SJSA1 (cell line): ENCODE results near the gene DNAAF5. TPM values are rescaled to one million over a fixed set of nuclear protein-coding genes. Genes with fewer than 3 reads are reported as not detected.

Experiments
- DNase-seq, 2 experiments: peaks; one replicate each; pipeline ENCODE4 v3.0.0-alpha.2; 2015 to 2020; ENCODE audit warnings: low spot score in 2 of 2, low read depth in 1 of 2
- H3K27ac ChIP-seq: fragments of 250-450 bp; sonication (Bioruptor Pico); 2 replicates; pipeline ENCODE4 v1.5.1; 2020; ENCODE audit warnings: mild to moderate bottlenecking, moderate library complexity
- H3K27me3 ChIP-seq: fragments of 250-450 bp; sonication (Bioruptor Pico); replicated peaks from 2 replicates; pipeline ENCODE4 v1.5.1; 2020; ENCODE audit warnings: mild to moderate bottlenecking, moderate library complexity
- H3K36me3 ChIP-seq: fragments of 250-450 bp; sonication (Bioruptor Pico); 2 replicates; pipeline ENCODE4 v1.5.1; 2020; ENCODE audit warnings: mild to moderate bottlenecking
- H3K4me1 ChIP-seq: fragments of 250-450 bp; sonication (Bioruptor Pico); replicated peaks from 2 replicates; pipeline ENCODE4 v1.6.1; 2021; ENCODE audit warnings: mild to moderate bottlenecking
- H3K4me3 ChIP-seq: fragments of 250-450 bp; sonication (Bioruptor Pico); 2 replicates; pipeline ENCODE4 v1.5.1; 2020; ENCODE audit warnings: mild to moderate bottlenecking
- H3K9me3 ChIP-seq: fragments of 250-450 bp; sonication (Bioruptor Pico); replicated peaks from 2 replicates; pipeline ENCODE4 v1.5.1; 2020; ENCODE audit warnings: mild to moderate bottlenecking
- total RNA-seq: library from RNA; depleted of rRNA; stranded (reverse); fragments of >200 nt; shearing (Covaris generic); gene quantifications from 2 replicates; pipeline ENCODE4 v1.2.3, GENCODE V29; 2014

The DNAAF5 gene
- total RNA-seq, 1 experiment from 2014 or later = 26.5 TPM

DNA sequence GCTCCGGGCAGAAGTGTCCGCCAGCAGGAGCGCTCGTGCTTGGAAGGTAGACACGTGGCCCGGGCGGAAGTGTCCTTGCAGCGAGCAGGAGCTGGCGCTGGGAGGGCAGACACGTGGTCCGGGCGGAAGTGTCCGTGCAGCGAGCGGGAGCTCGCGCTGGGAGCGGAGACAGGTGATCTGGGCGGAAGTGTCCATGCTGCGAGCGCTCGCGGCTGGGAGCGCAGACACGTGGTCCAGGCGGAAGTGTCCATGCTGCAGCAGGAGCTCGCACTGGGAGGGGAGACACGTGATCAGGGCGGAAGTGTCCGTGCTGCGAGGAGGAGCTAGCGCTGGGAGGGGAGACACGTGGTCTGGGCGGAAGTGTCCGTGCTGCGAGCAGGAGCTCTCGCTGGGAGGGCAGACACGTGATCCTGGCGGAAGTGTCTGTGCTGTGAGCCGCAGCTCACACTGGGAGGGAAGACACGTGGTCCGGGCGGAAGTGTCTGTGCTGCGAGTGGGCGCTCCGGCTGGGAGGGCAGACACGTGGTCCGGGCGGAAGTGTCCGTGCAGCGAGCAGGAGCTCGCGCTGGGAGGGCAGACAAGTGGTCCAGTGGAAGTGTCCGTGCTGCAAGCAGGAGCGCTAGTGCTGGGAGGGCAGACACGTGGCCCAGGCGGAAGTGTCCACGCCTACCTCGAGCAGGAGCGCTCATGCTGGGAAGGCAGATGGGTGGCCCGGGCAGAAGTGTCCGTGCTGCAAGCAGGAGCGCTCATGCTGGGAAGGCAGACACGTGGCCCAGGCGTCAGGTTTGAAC is 41.6 kb downstream of the DNAAF5 start:
- Histone ChIP-seq H3K27me3 (no peaks in the 10 kb centered on the region), H3K9me3 (no peaks in the 10 kb centered on the region), H3K4me3 (no peak overlapping the region), H3K36me3 (peaks cover 27% of the 10 kb centered on the region), H3K27ac (no peak overlapping the region), H3K4me1 (no peaks in the 10 kb centered on the region)
- no peak for DNase-seq

DNA sequence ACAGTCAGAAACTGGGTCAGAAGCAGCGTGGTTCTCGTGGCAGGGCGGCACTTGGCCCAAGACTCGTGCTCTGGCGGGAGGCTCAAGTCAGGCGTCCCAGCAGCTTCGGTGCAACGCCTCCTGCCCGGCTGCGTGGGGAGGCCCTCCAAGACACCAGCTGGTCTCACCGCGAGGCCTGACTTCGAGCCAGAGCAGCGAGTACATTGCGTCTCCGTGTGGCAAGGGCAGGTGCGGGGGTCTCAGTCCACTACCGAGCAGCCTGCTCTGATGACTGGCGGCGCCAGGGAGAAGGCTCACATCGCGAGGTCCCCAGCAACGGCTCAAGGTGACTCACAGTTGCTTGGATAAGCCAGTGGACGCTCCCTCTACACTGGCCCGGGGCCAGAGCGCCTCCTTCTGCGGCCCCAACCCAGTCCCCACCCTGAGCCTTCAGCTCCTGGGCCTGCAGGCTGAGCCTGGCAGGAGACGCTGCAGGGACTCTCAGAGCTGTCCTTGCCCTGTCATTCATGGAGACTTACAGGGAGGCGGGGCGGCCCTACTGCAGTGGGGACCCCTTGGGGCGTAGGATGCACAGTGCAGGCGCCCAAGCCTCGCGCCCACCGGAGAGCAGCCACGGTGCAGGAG is 42.5 kb downstream of the DNAAF5 start:
- Histone ChIP-seq H3K4me1 (no peaks in the 10 kb centered on the region), H3K9me3 (no peaks in the 10 kb centered on the region), H3K27ac (no peak overlapping the region), H3K27me3 (no peaks in the 10 kb centered on the region), H3K36me3 (peaks cover 27% of the 10 kb centered on the region), H3K4me3 (no peak overlapping the region)
- DNase-seq = no peak

DNA sequence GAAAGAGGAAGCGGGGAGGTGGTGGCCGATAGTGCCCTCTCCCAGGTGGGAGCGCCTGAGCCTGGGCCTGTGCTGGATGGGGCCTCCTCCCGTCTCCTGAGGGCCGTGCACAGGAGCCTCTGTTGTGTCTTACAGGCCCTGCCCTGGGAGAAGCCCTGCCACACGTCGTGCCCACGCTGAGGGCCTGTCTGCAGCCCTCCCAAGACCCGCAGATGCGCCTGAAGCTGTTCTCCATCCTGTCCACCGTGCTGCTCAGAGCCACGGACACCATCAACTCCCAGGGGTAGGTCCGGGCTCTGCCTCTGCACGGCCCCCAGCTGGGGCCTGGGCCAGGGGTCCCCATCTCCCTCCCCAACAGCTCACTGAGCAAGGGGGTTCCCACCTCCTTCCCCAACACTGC is 43.8 kb downstream of the DNAAF5 start:
- no peaks in the 10 kb centered on the region for H3K27me3 ChIP-seq
- H3K27ac ChIP-seq = no peak overlapping the region
- peaks cover 25% of the 10 kb centered on the region for H3K36me3 ChIP-seq
- H3K4me3 ChIP-seq = no peak overlapping the region
- no peaks in the 10 kb centered on the region for H3K9me3 ChIP-seq
- no peak for DNase-seq
- H3K4me1 ChIP-seq = no peaks in the 10 kb centered on the region

DNA sequence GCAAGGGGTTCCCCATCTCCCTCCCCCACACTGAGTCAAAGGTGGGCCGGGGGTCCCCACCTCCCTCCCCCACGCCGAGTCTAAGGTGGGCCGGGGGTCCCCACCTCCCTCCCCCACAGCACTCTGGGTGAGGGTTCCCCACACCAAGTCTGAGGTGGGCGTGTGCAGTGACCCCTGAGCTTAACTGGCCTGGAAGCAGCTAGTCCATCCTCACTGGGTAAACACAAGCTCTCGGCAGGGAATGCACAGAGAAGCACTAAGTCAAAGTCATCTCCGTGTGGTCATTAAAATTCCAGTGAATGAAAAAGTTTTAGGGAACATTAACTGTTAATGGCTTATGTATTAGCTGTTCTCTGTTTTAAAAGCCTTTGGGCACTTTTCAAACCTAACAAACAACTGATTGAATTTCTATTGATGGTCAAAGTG is 44.3 kb downstream of the DNAAF5 start:
- no peak for DNase-seq
- Histone ChIP-seq H3K36me3 (peaks cover 25% of the 10 kb centered on the region), H3K4me3 (no peak overlapping the region), H3K9me3 (no peaks in the 10 kb centered on the region), H3K27me3 (no peaks in the 10 kb centered on the region), H3K27ac (no peak overlapping the region), H3K4me1 (no peaks in the 10 kb centered on the region)

DNA sequence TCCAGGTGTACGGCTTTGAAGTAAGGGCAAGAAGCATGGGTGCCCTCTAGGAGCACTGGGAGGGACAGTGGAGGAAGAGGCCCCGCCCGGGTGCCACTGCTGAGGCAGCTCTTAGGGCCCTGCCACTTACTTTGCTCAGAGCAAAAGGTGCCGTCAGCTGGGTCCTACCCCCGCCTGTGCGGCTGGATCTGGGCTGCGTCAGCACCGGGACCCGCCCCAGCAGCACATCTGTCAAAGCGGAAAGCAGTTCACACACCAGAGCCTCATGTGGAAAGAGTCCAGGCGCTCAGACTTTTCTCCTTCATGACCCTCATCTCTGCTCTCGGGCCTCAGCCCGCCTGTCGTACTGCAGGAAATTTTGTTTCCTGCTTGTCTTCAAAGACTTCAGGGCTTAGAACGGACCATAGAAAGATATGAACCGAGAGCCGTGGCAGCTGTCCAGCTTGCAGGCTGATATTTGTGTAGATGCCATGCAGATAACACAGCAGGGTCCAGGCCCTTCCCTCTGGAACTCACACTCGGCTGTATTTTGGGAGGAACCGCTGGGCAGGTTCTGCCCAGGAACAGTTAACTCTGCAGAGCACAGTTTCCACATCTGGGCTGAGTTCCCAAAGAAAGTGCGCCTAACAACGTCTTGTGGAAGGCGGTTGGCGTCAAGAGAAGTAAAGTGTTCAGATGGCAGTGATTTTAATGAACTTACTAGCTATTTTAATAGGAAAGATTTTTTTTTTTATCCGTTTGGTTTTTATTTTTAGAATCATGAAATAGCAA is 44.9 kb downstream of the DNAAF5 start:
- Histone ChIP-seq H3K27ac (no peak overlapping the region), H3K4me1 (no peaks in the 10 kb centered on the region), H3K36me3 (peaks cover 25% of the 10 kb centered on the region), H3K9me3 (no peaks in the 10 kb centered on the region), H3K4me3 (no peak overlapping the region), H3K27me3 (no peaks in the 10 kb centered on the region)
- no peak for DNase-seq

DNA sequence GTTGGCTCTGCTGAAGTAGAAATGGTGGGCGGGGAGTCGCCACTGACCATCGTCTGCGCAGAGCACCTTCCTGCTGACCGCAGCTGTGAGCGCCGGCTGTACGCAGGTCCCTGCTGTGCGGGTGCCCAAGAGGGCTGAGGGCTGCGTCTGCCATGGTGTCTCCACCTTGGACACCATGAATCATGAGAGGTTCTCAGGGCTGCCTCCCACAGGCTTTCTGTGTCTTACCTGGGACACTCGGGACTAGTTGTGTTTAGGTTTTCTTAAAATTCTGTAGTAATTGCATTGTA is 45.5 kb downstream of the DNAAF5 start:
- H3K4me3 ChIP-seq = no peak overlapping the region
- DNase-seq = no peak
- peaks cover 25% of the 10 kb centered on the region for H3K36me3 ChIP-seq
- no peaks in the 10 kb centered on the region for H3K9me3 ChIP-seq
- H3K27ac ChIP-seq = no peak overlapping the region
- no peaks in the 10 kb centered on the region for H3K4me1 ChIP-seq
- no peaks in the 10 kb centered on the region for H3K27me3 ChIP-seq

DNA sequence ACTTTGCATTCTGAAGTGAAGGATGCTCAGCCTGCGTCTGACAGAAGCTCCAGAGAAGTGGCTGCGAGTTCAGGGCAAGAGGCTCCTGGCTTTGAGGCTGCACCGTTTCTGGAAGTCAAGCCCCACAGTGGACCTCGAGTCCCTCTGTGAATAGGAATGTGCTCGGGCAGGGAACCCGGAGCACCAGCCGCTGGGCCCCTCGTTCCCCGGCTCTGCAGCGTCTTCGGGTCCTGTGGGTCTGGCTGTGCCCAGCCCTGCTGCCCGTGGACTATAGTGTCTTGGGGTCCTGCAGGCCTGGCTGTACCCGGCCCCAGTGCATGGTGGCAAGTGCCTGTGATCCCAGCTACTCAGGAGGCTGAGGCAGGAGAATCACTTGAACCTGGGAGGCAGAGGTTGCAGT is 45.9 kb downstream of the DNAAF5 start:
- DNase-seq = no peak
- H3K9me3 ChIP-seq = no peaks in the 10 kb centered on the region
- no peaks in the 10 kb centered on the region for H3K4me1 ChIP-seq
- peaks cover 25% of the 10 kb centered on the region for H3K36me3 ChIP-seq
- no peak overlapping the region for H3K4me3 ChIP-seq
- H3K27ac ChIP-seq = no peak overlapping the region
- no peaks in the 10 kb centered on the region for H3K27me3 ChIP-seq

DNA sequence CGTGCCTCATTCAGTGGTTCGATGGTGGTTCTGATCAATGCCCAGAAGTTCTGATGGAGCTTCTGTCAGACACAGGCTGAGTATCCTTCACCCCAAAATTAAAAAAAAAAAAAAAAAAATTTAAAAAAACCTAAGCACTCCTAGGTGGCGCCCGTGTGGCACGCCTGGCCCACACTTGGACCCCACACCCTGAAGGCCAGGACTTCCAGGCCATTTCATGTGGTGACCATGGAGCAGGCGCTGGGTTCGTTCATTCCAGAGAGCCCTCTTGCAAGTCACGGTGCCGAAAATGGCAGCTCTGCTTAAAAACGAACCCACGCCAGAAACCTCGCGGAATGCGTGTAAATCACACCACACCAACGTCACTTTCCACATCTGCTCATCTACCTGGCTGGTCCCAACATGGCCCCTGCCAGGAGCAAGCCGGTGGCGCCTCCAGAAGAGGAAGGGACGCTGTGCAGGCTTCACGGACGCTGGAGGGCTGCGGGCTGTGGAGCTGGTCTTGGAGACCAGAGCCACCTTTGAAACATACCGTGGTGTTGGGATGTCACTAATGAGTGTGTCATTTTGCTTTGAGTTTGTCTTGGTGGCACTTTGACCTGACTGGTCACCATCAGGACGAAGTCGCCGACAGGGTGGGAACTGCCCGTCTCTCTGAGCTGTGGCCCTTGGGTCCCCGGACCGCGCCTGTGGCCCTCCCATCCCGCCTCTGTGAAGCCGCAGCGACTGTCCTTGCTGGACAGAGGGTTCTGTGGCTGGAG is 46.5 kb downstream of the DNAAF5 start:
- no peak overlapping the region for H3K27ac ChIP-seq
- DNase-seq = no peak

DNA sequence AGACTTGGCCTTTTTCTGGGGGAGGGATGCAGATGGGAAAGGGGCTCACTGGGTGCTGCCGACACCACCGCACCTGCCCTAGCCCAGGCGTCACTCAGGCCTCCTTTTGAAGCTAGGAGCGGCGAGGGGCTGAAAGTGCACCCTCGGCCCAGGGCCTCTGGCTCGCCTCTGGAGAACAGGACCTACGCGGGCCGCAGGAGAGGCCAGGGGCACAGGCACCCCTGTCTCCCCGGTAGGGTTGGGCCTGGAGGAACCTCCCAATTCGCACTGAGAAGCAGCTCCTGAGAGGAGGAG is 47.1 kb downstream of the DNAAF5 start:
- H3K27me3 ChIP-seq = no peaks in the 10 kb centered on the region
- H3K27ac ChIP-seq = no peak overlapping the region
- no peaks in the 10 kb centered on the region for H3K9me3 ChIP-seq
- no peak overlapping the region for H3K4me3 ChIP-seq
- no peaks in the 10 kb centered on the region for H3K4me1 ChIP-seq
- H3K36me3 ChIP-seq = peaks cover 25% of the 10 kb centered on the region
- no peak for DNase-seq

More for the DNA sequence above, 46.5 kb downstream of the DNAAF5 start:
- no peak overlapping the region for H3K4me3 ChIP-seq
- no peaks in the 10 kb centered on the region for H3K4me1 ChIP-seq
- no peaks in the 10 kb centered on the region for H3K27me3 ChIP-seq
- H3K36me3 ChIP-seq = peaks cover 25% of the 10 kb centered on the region
- H3K9me3 ChIP-seq = no peaks in the 10 kb centered on the region

DNA sequence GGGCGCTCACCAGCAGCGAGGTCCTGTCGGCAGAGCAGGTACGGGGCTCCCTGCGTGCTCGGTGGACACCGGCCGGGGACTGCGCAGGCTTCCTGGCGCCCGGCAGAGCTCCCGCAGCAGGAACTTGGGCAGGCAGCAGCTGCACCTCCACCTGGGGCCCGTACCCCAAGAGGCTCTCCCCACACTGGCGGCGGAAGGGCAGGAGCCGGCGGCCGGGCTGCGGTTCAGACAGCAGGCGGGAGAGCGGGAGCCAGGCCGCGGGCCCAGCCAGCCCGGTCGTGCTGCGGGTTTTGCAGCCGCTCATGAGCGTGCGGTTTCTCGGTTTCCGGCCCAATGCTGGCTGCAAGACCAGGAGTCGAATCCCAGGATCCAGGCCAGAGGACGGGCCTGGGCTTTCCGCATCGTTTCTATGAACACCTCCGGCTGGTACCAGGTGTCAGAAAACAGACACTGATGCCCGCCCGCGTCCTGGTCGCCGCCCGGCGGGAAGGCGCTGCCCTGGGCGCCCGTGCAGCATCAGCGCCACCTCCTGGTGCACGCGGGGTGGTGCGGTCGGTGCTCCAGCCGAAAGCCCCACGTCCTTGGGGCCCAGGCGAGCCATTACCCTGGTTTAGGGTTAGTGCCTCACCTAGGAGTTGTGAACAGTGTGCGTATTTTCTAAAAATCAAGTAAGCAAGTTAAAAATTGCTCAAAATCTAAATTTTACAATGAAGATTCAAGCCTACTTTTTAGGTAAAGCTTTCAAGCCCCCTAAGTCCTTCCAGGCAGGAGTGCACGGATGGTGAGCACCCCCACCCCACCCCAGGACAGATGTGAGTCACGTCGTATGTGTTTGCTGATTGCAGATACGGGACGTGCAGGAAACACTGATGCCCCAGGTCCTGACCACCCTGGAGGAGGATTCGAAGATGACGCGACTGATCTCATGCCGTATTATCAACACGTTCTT is 47.9 kb downstream of the DNAAF5 start:
- Histone ChIP-seq H3K36me3 (peaks cover 29% of the 10 kb centered on the region), H3K4me1 (no peaks in the 10 kb centered on the region), H3K4me3 (no peak overlapping the region), H3K9me3 (no peaks in the 10 kb centered on the region), H3K27me3 (no peaks in the 10 kb centered on the region), H3K27ac (no peak overlapping the region)
- DNase-seq = peak in 1 of 2 experiments; percentile 27

DNA sequence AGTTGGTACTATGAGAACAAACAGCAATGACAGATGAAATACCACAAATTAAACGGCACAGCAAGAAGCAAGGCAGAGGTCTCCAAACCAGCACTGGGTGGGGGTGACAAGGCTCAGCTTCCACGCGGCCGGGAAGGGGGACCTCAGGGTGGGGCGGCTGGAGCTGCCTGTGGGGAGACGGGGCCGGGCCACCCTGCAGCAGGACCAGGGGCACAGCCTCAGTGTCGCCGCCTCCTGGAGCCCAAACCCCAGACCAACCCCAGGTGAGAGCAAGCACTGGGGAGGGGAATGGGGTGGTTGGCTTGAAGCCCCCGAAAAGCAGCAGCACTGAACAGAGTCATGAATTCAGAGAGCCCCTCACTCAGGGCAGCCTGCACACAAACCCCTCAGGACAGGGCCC is 49.9 kb downstream of the DNAAF5 start:
- no peak overlapping the region for H3K4me3 ChIP-seq
- H3K9me3 ChIP-seq = no peaks in the 10 kb centered on the region
- no peak for DNase-seq
- H3K27me3 ChIP-seq = no peaks in the 10 kb centered on the region
- no peak overlapping the region for H3K27ac ChIP-seq
- H3K36me3 ChIP-seq = peaks cover 36% of the 10 kb centered on the region
- H3K4me1 ChIP-seq = no peaks in the 10 kb centered on the region

DNA sequence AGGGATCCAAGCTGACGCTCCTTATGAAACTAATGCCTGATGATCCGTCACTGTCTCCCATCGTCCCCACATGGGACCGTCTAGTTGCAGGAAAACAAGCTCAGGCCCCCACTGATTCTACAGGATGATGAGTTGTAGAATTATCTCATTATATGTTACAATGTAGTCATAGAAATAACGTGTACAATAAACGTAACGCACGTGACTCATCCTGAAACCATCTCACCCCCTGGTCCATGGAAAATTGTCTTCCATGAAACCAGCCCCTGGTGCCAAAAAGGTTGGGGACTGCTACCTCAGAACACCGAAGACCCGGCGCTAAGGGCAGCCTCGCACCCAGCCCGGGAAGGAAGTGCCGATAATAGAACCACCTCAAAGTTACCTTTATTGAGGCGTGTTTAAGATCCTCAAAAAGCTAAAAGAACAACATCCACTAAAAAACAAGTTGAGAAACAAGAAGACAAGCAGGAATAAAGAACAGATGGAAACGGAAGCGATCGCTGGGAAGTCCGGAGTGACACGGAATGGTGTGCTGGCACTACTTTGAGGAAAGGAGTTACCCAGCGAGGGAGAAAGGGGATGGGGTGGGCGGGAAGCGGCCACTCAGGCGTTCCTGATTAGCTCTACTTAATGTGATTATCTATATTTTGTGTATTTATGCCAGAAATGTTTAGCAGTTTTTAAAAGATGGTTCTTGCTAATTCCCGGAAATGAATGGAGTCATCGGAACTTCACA is 50.7 kb downstream of the DNAAF5 start:
- H3K9me3 ChIP-seq = no peaks in the 10 kb centered on the region
- no peak for DNase-seq
- H3K4me3 ChIP-seq = no peak overlapping the region
- no peaks in the 10 kb centered on the region for H3K27me3 ChIP-seq
- no peaks in the 10 kb centered on the region for H3K4me1 ChIP-seq
- no peak overlapping the region for H3K27ac ChIP-seq
- H3K36me3 ChIP-seq = peaks cover 36% of the 10 kb centered on the region
